ENCODE measurements around the gene INSYN2B.

- TF ChIP-seq, protein P1, sequence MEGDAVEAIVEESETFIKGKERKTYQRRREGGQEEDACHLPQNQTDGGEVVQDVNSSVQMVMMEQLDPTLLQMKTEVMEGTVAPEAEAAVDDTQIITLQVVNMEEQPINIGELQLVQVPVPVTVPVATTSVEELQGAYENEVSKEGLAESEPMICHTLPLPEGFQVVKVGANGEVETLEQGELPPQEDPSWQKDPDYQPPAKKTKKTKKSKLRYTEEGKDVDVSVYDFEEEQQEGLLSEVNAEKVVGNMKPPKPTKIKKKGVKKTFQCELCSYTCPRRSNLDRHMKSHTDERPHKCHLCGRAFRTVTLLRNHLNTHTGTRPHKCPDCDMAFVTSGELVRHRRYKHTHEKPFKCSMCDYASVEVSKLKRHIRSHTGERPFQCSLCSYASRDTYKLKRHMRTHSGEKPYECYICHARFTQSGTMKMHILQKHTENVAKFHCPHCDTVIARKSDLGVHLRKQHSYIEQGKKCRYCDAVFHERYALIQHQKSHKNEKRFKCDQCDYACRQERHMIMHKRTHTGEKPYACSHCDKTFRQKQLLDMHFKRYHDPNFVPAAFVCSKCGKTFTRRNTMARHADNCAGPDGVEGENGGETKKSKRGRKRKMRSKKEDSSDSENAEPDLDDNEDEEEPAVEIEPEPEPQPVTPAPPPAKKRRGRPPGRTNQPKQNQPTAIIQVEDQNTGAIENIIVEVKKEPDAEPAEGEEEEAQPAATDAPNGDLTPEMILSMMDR (IDR thresholded peaks at IDR 0.05 in 8 of 11, conservative IDR thresholded peaks at IDR 0.05 in 3 of 11), result no peak
- no peak for TF ChIP-seq POLR2A (IDR thresholded peaks at IDR 0.05)
- no peak for TF ChIP-seq POLR2AphosphoS5 (IDR thresholded peaks at IDR 0.05)
These were observed 30.0 kb downstream of the INSYN2B start for GRCh38 chr5:169950333-169950732.

All from spleen (tissue), 7 donors.